ENCODE data around the gene ATG13. TPM values are rescaled to one million over a fixed set of nuclear protein-coding genes. Genes with fewer than 3 reads are reported as not detected.

ATG13 gene
- total RNA-seq, 1 experiment from 2014 or later, result 83.6 TPM

- peak overlapping the region; percentile 96 for H3K4me3 ChIP-seq
Observed at GRCh38 chr11:46618837-46619236, 1.5 kb downstream of the ATG13 start.

GRCh38 chr11:46625406-46625805 lies 8.1 kb downstream of the ATG13 start:
- Histone ChIP-seq H3K27me3 (no peaks in the 10 kb centered on the region), H3K27ac (no peak overlapping the region), H3K36me3 (peaks cover 25% of the 10 kb centered on the region), H3K4me3 (no peak overlapping the region), H3K4me1 (no peaks in the 10 kb centered on the region), H3K9me3 (replicated peaks) (no peaks in the 10 kb centered on the region)
- no peak for DNase-seq

More at GRCh38 chr11:46618837-46619236, 1.5 kb downstream of the ATG13 start:
- peak in 1 of 2 experiments; percentile 21 for DNase-seq
- Histone ChIP-seq H3K27me3 (no peaks in the 10 kb centered on the region), H3K9me3 (replicated peaks) (no peaks in the 10 kb centered on the region), H3K36me3 (peaks cover 4% of the 10 kb centered on the region; the same call in 1 of the 2 replicates), H3K27ac (peak overlapping the region; percentile 98), H3K4me1 (peaks cover 7% of the 10 kb centered on the region; the same call in 1 of the 2 replicates)

- no peaks in the 10 kb centered on the region for H3K4me1 ChIP-seq
- H3K9me3 ChIP-seq (replicated peaks), result no peaks in the 10 kb centered on the region
- peaks cover 33% of the 10 kb centered on the region for H3K36me3 ChIP-seq
- H3K27ac ChIP-seq, result no peak overlapping the region
- no peaks in the 10 kb centered on the region for H3K27me3 ChIP-seq
- no peak for DNase-seq
- H3K4me3 ChIP-seq, result no peak overlapping the region
Observed at GRCh38 chr11:46628961-46629360, 11.6 kb downstream of the ATG13 start.

- H3K4me1 ChIP-seq, result no peaks in the 10 kb centered on the region
- no peak for DNase-seq
- peaks cover 27% of the 10 kb centered on the region for H3K36me3 ChIP-seq
- H3K27ac ChIP-seq, result no peak overlapping the region
- H3K4me3 ChIP-seq, result no peak overlapping the region
- no peaks in the 10 kb centered on the region for H3K27me3 ChIP-seq
- no peaks in the 10 kb centered on the region for H3K9me3 ChIP-seq (replicated peaks)
Observed at GRCh38 chr11:46630237-46630636, 12.9 kb downstream of the ATG13 start.

- Histone ChIP-seq H3K36me3 (peaks cover 24% of the 10 kb centered on the region), H3K4me1 (no peaks in the 10 kb centered on the region), H3K27ac (no peak overlapping the region), H3K9me3 (replicated peaks) (no peaks in the 10 kb centered on the region), H3K4me3 (no peak overlapping the region), H3K27me3 (no peaks in the 10 kb centered on the region)
- no peak for DNase-seq
Observed at GRCh38 chr11:46631676-46632075, 14.3 kb downstream of the ATG13 start.

GRCh38 chr11:46632502-46632901 lies 15.1 kb downstream of the ATG13 start:
- no peak overlapping the region for H3K4me3 ChIP-seq
- H3K4me1 ChIP-seq, result no peaks in the 10 kb centered on the region
- H3K27me3 ChIP-seq, result no peaks in the 10 kb centered on the region
- DNase-seq, result no peak
- H3K9me3 ChIP-seq (replicated peaks), result no peaks in the 10 kb centered on the region
- H3K36me3 ChIP-seq, result peaks cover 30% of the 10 kb centered on the region
- no peak overlapping the region for H3K27ac ChIP-seq

- Histone ChIP-seq H3K27me3 (no peaks in the 10 kb centered on the region), H3K4me1 (0 out of 2 replicates have a peak, but pooled peaks cover 4% of the 10 kb centered on the region), H3K4me3 (no peak overlapping the region), H3K9me3 (replicated peaks) (no peaks in the 10 kb centered on the region), H3K27ac (no peak overlapping the region), H3K36me3 (peaks cover 30% of the 10 kb centered on the region)
- DNase-seq, result no peak
Observed at GRCh38 chr11:46633291-46634217, 16.2 kb downstream of the ATG13 start.

- H3K36me3 ChIP-seq, result peaks cover 28% of the 10 kb centered on the region
- H3K4me1 ChIP-seq, result 0 out of 2 replicates have a peak, but pooled peaks cover 4% of the 10 kb centered on the region
- H3K27me3 ChIP-seq, result no peaks in the 10 kb centered on the region
- no peak overlapping the region for H3K4me3 ChIP-seq
- no peak for DNase-seq
- no peak overlapping the region for H3K27ac ChIP-seq
- no peaks in the 10 kb centered on the region for H3K9me3 ChIP-seq (replicated peaks)
Observed at GRCh38 chr11:46635557-46636139, 18.3 kb downstream of the ATG13 start.

- Histone ChIP-seq H3K4me3 (no peak overlapping the region), H3K9me3 (replicated peaks) (no peaks in the 10 kb centered on the region), H3K36me3 (peaks cover 21% of the 10 kb centered on the region), H3K27ac (no peak overlapping the region), H3K4me1 (0 out of 2 replicates have a peak, but pooled peaks cover 4% of the 10 kb centered on the region), H3K27me3 (no peaks in the 10 kb centered on the region)
- no peak for DNase-seq
Observed at GRCh38 chr11:46637546-46637945, 20.2 kb downstream of the ATG13 start.

- Histone ChIP-seq H3K4me3 (no peak overlapping the region), H3K27ac (no peak overlapping the region), H3K27me3 (no peaks in the 10 kb centered on the region), H3K4me1 (peaks cover 13% of the 10 kb centered on the region; the same call in 1 of the 2 replicates), H3K36me3 (peaks cover 19% of the 10 kb centered on the region), H3K9me3 (replicated peaks) (no peaks in the 10 kb centered on the region)
- DNase-seq, result peak; percentile 29 to 63
Observed at GRCh38 chr11:46639197-46639839, 22.0 kb downstream of the ATG13 start.

GRCh38 chr11:46640036-46640788 lies 22.9 kb downstream of the ATG13 start:
- no peaks in the 10 kb centered on the region for H3K27me3 ChIP-seq
- H3K9me3 ChIP-seq (replicated peaks), result no peaks in the 10 kb centered on the region
- H3K36me3 ChIP-seq, result peaks cover 19% of the 10 kb centered on the region
- no peak overlapping the region for H3K4me3 ChIP-seq
- no peak for DNase-seq
- H3K27ac ChIP-seq, result no peak overlapping the region
- H3K4me1 ChIP-seq, result peaks cover 13% of the 10 kb centered on the region; the same call in 1 of the 2 replicates

- Histone ChIP-seq H3K27me3 (no peaks in the 10 kb centered on the region), H3K36me3 (peaks cover 19% of the 10 kb centered on the region), H3K9me3 (replicated peaks) (no peaks in the 10 kb centered on the region), H3K4me3 (no peak overlapping the region), H3K27ac (no peak overlapping the region), H3K4me1 (peaks cover 13% of the 10 kb centered on the region; the same call in 1 of the 2 replicates)
- no peak for DNase-seq
Observed at GRCh38 chr11:46641639-46642038, 24.3 kb downstream of the ATG13 start.

GRCh38 chr11:46642627-46643335 lies 25.4 kb downstream of the ATG13 start:
- Histone ChIP-seq H3K4me3 (no peak overlapping the region), H3K27me3 (no peaks in the 10 kb centered on the region), H3K4me1 (peaks cover 11% of the 10 kb centered on the region; the same call in 1 of the 2 replicates), H3K9me3 (replicated peaks) (no peaks in the 10 kb centered on the region), H3K36me3 (peaks cover 13% of the 10 kb centered on the region), H3K27ac (peak overlapping the region; percentile 68)
- DNase-seq, result peak; percentile 22 to 36

- Histone ChIP-seq H3K9me3 (replicated peaks) (no peaks in the 10 kb centered on the region), H3K4me1 (peaks cover 13% of the 10 kb centered on the region), H3K27me3 (no peaks in the 10 kb centered on the region), H3K27ac (peak overlapping the region; percentile 68), H3K36me3 (peaks cover 17% of the 10 kb centered on the region), H3K4me3 (no peak overlapping the region)
- DNase-seq, result peak; percentile 69 to 76
Observed at GRCh38 chr11:46643531-46643930, 26.2 kb downstream of the ATG13 start.
